Measurements from ENCODE around the gene ZNF773. TPM values are rescaled to one million over a fixed set of nuclear protein-coding genes. Genes with fewer than 3 reads are reported as not detected.
"Not testable (repeated sequence)": the region's sequence is repeated elsewhere in the genome, so short reads cannot be mapped to it uniquely, and the experiment has no call there.

ZNF773 gene
- polyA plus RNA-seq = 9.0 TPM

- H3K36me3 Mint-ChIP-seq = peaks cover 30% of the 10 kb centered on the region
- H3K27me3 Mint-ChIP-seq = not testable (repeated sequence)
- peaks cover 25 to 32% (median 28%) of the 10 kb centered on the region in 3 donors for H3K9me3 Mint-ChIP-seq
- peaks cover 18 to 24% (median 19%) of the 10 kb centered on the region in 3 donors for H3K4me1 Mint-ChIP-seq
- H3K4me3 Mint-ChIP-seq = peak within 1 kb of the TSS; percentile 63 to 93 (median 82)
- H3K27ac Mint-ChIP-seq = peak within 1 kb of the TSS in 2 of 3 donors; percentile 70 to 91
Observed at GRCh38 chr19:57499680-57500395, at the start of gene ZNF773. TSS of gene ZNF773 (plus strand) at chr19:57499938. CDS start at chr19:57500081, 143 bp downstream.

- Mint-ChIP-seq H3K4me3 (no peak overlapping the region), H3K9me3 (peaks cover 3 to 18% (median 4%) of the 10 kb centered on the region in 3 donors), H3K27me3 (no peaks in the 10 kb centered on the region), H3K27ac (no peak overlapping the region), H3K4me1 (no peaks in the 10 kb centered on the region), H3K36me3 (peaks cover 22% of the 10 kb centered on the region)
Observed at GRCh38 chr19:57452307-57452706, 47.4 kb upstream of the ZNF773 start.

GRCh38 chr19:57465680-57466381 lies 33.9 kb upstream of the ZNF773 start:
- no peaks in the 10 kb centered on the region for H3K27me3 Mint-ChIP-seq
- H3K4me3 Mint-ChIP-seq = no peak overlapping the region
- H3K36me3 Mint-ChIP-seq = peaks cover 12% of the 10 kb centered on the region
- H3K4me1 Mint-ChIP-seq = no peaks in the 10 kb centered on the region
- no peak overlapping the region for H3K27ac Mint-ChIP-seq
- peaks cover 11 to 58% (median 35%) of the 10 kb centered on the region in 3 donors for H3K9me3 Mint-ChIP-seq

GRCh38 chr19:57466489-57466888 lies 33.2 kb upstream of the ZNF773 start:
- Mint-ChIP-seq H3K27me3 (no peaks in the 10 kb centered on the region), H3K36me3 (peaks cover 13% of the 10 kb centered on the region), H3K9me3 (peaks cover 12 to 54% (median 38%) of the 10 kb centered on the region in 3 donors), H3K27ac (no peak overlapping the region), H3K4me1 (no peaks in the 10 kb centered on the region), H3K4me3 (no peak overlapping the region)

- Mint-ChIP-seq H3K27ac (no peak overlapping the region), H3K4me1 (peaks cover 4 to 16% (median 6%) of the 10 kb centered on the region in 3 donors), H3K4me3 (no peak overlapping the region), H3K36me3 (peaks cover 27% of the 10 kb centered on the region), H3K9me3 (peaks cover 20 to 65% (median 55%) of the 10 kb centered on the region in 3 donors), H3K27me3 (no peaks in the 10 kb centered on the region)
Observed at GRCh38 chr19:57473646-57474045, 26.1 kb upstream of the ZNF773 start.

GRCh38 chr19:57477191-57478008 lies 22.3 kb upstream of the ZNF773 start, which contains the start of gene ZNF772:
TSS of gene ZNF772 (minus strand) at chr19:57477566. CDS start at chr19:57477309, 257 bp downstream.
- H3K27me3 Mint-ChIP-seq = peaks cover 2% of the 10 kb centered on the region
- H3K9me3 Mint-ChIP-seq = peaks cover 12 to 52% (median 42%) of the 10 kb centered on the region in 3 donors
- peak within 1 kb of the TSS; percentile 43 to 97 (median 89) for H3K27ac Mint-ChIP-seq
- H3K4me1 Mint-ChIP-seq = peaks cover 4 to 16% (median 6%) of the 10 kb centered on the region in 3 donors
- H3K36me3 Mint-ChIP-seq = peaks cover 25% of the 10 kb centered on the region
- H3K4me3 Mint-ChIP-seq = peak within 1 kb of the TSS; percentile 70 to 96 (median 94)

GRCh38 chr19:57487477-57488298 lies 12.1 kb upstream of the ZNF773 start, which contains the start of gene ZNF419:
TSS of gene ZNF419 (plus strand) at chr19:57487750. CDS start at chr19:57487951, 201 bp downstream.
- Mint-ChIP-seq H3K36me3 (peaks cover 30% of the 10 kb centered on the region), H3K4me3 (peak within 1 kb of the TSS; percentile 68 to 91 (median 86)), H3K4me1 (peaks cover 10 to 15% (median 11%) of the 10 kb centered on the region in 3 donors), H3K27ac (peak within 1 kb of the TSS; percentile 5 to 96 (median 40)), H3K9me3 (peaks cover 11 to 24% (median 18%) of the 10 kb centered on the region in 3 donors)
- H3K27me3 Mint-ChIP-seq = not testable (repeated sequence)

GRCh38 chr19:57488299-57488644 lies 11.5 kb upstream of the ZNF773 start:
- not testable (repeated sequence) for H3K27me3 Mint-ChIP-seq
- Mint-ChIP-seq H3K4me1 (peaks cover 10 to 15% (median 11%) of the 10 kb centered on the region in 3 donors), H3K9me3 (peaks cover 11 to 26% (median 23%) of the 10 kb centered on the region in 3 donors), H3K36me3 (peaks cover 35% of the 10 kb centered on the region), H3K27ac (peak overlapping the region in 1 of 3 donors; percentile 40), H3K4me3 (peak overlapping the region; percentile 68 to 91 (median 86))

GRCh38 chr19:57499332-57499679 lies 432 bp upstream of the ZNF773 start:
- H3K36me3 Mint-ChIP-seq = peaks cover 34% of the 10 kb centered on the region
- peaks cover 25 to 32% (median 28%) of the 10 kb centered on the region in 3 donors for H3K9me3 Mint-ChIP-seq
- H3K4me1 Mint-ChIP-seq = peaks cover 18 to 24% (median 19%) of the 10 kb centered on the region in 3 donors
- not testable (repeated sequence) for H3K27me3 Mint-ChIP-seq
- peak overlapping the region; percentile 63 to 93 (median 74) for H3K4me3 Mint-ChIP-seq
- peak overlapping the region in 2 of 3 donors; percentile 70 to 91 for H3K27ac Mint-ChIP-seq

- H3K4me3 Mint-ChIP-seq = peak overlapping the region; percentile 63 to 89 (median 82)
- H3K36me3 Mint-ChIP-seq = peaks cover 32% of the 10 kb centered on the region
- H3K27ac Mint-ChIP-seq = peak overlapping the region in 2 of 3 donors; percentile 67 to 90
- peaks cover 18 to 24% (median 19%) of the 10 kb centered on the region in 3 donors for H3K4me1 Mint-ChIP-seq
- peaks cover 21 to 35% (median 31%) of the 10 kb centered on the region in 3 donors for H3K9me3 Mint-ChIP-seq
- H3K27me3 Mint-ChIP-seq = not testable (repeated sequence)
Observed at GRCh38 chr19:57500400-57500799, 662 bp downstream of the ZNF773 start.

GRCh38 chr19:57506163-57506562 lies 6.4 kb downstream of the ZNF773 start:
- H3K27ac Mint-ChIP-seq = no peak overlapping the region
- peaks cover 51% of the 10 kb centered on the region for H3K36me3 Mint-ChIP-seq
- peaks cover 5 to 13% (median 7%) of the 10 kb centered on the region in 3 donors for H3K4me1 Mint-ChIP-seq
- H3K4me3 Mint-ChIP-seq = no peak overlapping the region
- H3K9me3 Mint-ChIP-seq = peaks cover 20 to 34% (median 33%) of the 10 kb centered on the region in 3 donors
- no peaks in the 10 kb centered on the region for H3K27me3 Mint-ChIP-seq

- peaks cover 33 to 51% (median 37%) of the 10 kb centered on the region in 3 donors for H3K9me3 Mint-ChIP-seq
- H3K4me3 Mint-ChIP-seq = no peak overlapping the region
- H3K27me3 Mint-ChIP-seq = no peaks in the 10 kb centered on the region
- peaks cover 48% of the 10 kb centered on the region for H3K36me3 Mint-ChIP-seq
- no peak overlapping the region for H3K27ac Mint-ChIP-seq
- H3K4me1 Mint-ChIP-seq = peaks cover 0 to 1% (median 0%) of the 10 kb centered on the region in 3 donors
Observed at GRCh38 chr19:57511484-57511883, 11.7 kb downstream of the ZNF773 start.

GRCh38 chr19:57512845-57513244 lies 13.1 kb downstream of the ZNF773 start:
- Mint-ChIP-seq H3K4me3 (no peak overlapping the region), H3K9me3 (peaks cover 33 to 61% (median 37%) of the 10 kb centered on the region in 3 donors), H3K36me3 (peaks cover 50% of the 10 kb centered on the region), H3K27me3 (no peaks in the 10 kb centered on the region), H3K27ac (no peak overlapping the region), H3K4me1 (peaks cover 0 to 1% (median 0%) of the 10 kb centered on the region in 3 donors)

- Mint-ChIP-seq H3K36me3 (peaks cover 46% of the 10 kb centered on the region), H3K9me3 (peaks cover 25 to 48% (median 31%) of the 10 kb centered on the region in 3 donors), H3K4me3 (peak overlapping the region in 1 of 4 donors; percentile 75), H3K27me3 (no peaks in the 10 kb centered on the region), H3K27ac (no peak overlapping the region), H3K4me1 (peaks cover 0 to 1% (median 0%) of the 10 kb centered on the region in 3 donors)
Observed at GRCh38 chr19:57515255-57515654, 15.5 kb downstream of the ZNF773 start.

Measured in IgD-negative memory B cell (primary cell).